H1 (cell line): ENCODE measurements around the gene ADAMTS17. TPM values are rescaled to one million over a fixed set of nuclear protein-coding genes. Genes with fewer than 3 reads are reported as not detected.

ENCODE experiments used
- BCL11A ChIP-seq, 2 experiments: IDR thresholded peaks; one replicate each; pipeline ENCODE4 v1.6.1; 2011; ENCODE audit warnings: low read depth in 2 of 2, low read length in 2 of 2, mild to moderate bottlenecking in 2 of 2
- KDM4A ChIP-seq: IDR thresholded peaks from one replicate; pipeline ENCODE4 v1.7.1; 2012; ENCODE audit warnings: low read depth, mild to moderate bottlenecking, moderate library complexity, low read length, inconsistent platforms; ENCODE audit not compliant: severe bottlenecking
- NANOG ChIP-seq: IDR thresholded peaks from 2 replicates; pipeline ENCODE4 v1.6.1; 2011; ENCODE audit warnings: low read length, low read depth, mild to moderate bottlenecking, inconsistent platforms; ENCODE audit not compliant: insufficient read depth, poor library complexity, severe bottlenecking
- polyA plus RNA-seq, 7 experiments: library from polyadenylated mRNA; depleted of rRNA in 3 of 7; stranded (reverse) in 5 of 7; unstranded in 2 of 7; fragments of >200 nt in 5 of 7; fragments of 200-250 nt in 2 of 7; gene quantifications; 1 replicate in 5 of 7; 2 replicates in 1 of 7; 4 replicates in 1 of 7; pipeline versions ENCODE4 v1.2.1 to v1.2.3, GENCODE V29; 2011 to 2013; ENCODE audit warnings: missing spikeins in 2 of 7, mixed read lengths in 2 of 7
- total RNA-seq: library from RNA; stranded (reverse); fragmentation: NEBNext Ultra II Directional; extraction: Animal tissue kit (Norgen Biotek cat#: 25700); gene quantifications from 2 replicates; pipeline ENCODE4 v1.2.1, GENCODE V29; 2021

ADAMTS17 gene
- total and polyA plus RNA-seq, 2 of the 8 experiments (the other 6 are each of a cell fraction or from before 2014, with no cell fraction given) = 0.51 to 1.7 TPM

DNA sequence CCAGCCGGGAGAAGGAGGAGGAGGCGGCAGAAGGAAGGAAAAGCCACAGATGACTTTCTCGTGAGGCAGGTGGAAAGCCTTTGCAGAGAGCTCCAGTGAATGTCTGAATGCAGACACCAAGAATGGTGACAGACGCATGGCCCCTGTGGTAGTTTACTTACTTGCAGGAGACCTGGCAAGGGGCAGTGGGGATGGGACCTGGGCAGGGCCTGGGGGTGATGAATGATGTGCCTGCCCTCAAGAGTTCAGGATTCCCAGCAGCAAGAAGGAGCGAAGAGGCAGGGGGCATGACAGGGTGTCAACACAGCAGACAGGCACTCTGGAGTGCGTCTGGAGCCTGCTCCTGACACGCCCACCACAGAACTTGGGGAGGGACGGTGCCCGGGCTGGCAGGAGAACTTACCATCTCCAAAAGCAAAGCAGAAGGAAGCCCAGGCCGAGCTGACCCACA lies 348.1 kb downstream of the ADAMTS17 start (continued):
- TF ChIP-seq NANOG = no peak
- no peak for TF ChIP-seq KDM4A
- no peak for TF ChIP-seq BCL11A (IDR thresholded peaks at IDR 0.05; ENCODE audit: low read depth in 2 of 2, low read length in 2 of 2)
